Panc1 (cell line): ENCODE results near the gene KRT10. TPM values are rescaled to one million over a fixed set of nuclear protein-coding genes. Genes with fewer than 3 reads are reported as not detected.

ENCODE experiments used
- ATAC-seq: fragments of 200-7000 bp; cut with Tn5 transposase; 2 replicates; pipeline ENCODE4 v1.9.1; 2020; ENCODE audit warnings: mild to moderate bottlenecking, moderate library complexity
- BruUV-seq: library from RNA; stranded (reverse); fragments of 400-500 nt; replicated peaks from 2 replicates; lab custom pipeline; 2021; lab: Mats Ljungman, UMichigan
- CTCF ChIA-PET: fragments of 300-600 bp; sonication (Branson Sonifier 250); formaldehyde crosslinking; loops from one replicate; lab custom pipeline; 2022; ENCODE audit warnings: antibody characterized with exemption; lab: Charles Lee
- POLR2A ChIA-PET: fragments of 300-600 bp; sonication (Branson Sonifier 250); formaldehyde crosslinking; loops from one replicate; lab custom pipeline; 2022; ENCODE audit warnings: antibody characterized with exemption; lab: Charles Lee
- DNase-seq: peaks from one replicate; pipeline ENCODE4 v3.0.0-alpha.2; 2010; ENCODE audit warnings: low read depth, low spot score
- H3K27ac ChIP-seq: 2 replicates; pipeline ENCODE4 v1.5.1; 2011; ENCODE audit warnings: mild to moderate bottlenecking, low read length, inconsistent platforms
- H3K27me3 ChIP-seq: fragments of 200-500 bp; sonication (Bioruptor generic); 2 replicates; pipeline ENCODE4 v1.6.0; 2014; ENCODE audit warnings: low read length, inconsistent platforms; ENCODE audit not compliant: control insufficient read depth, insufficient read depth
- H3K36me3 ChIP-seq: fragments of 200-500 bp; sonication (Bioruptor generic); 2 replicates; pipeline ENCODE4 v1.5.1; 2014; ENCODE audit warnings: inconsistent platforms, mild to moderate bottlenecking, low read length, moderate library complexity; ENCODE audit not compliant: control insufficient read depth, insufficient read depth
- H3K4me1 ChIP-seq: 2 replicates; pipeline ENCODE4 v1.5.1; 2011; ENCODE audit warnings: inconsistent platforms, mild to moderate bottlenecking, low read length, moderate library complexity; ENCODE audit not compliant: control insufficient read depth, insufficient read depth
- H3K4me3 ChIP-seq, 2 experiments: 2 replicates each; pipeline ENCODE4 v1.5.1; 2011 to 2012; ENCODE audit warnings: low read depth in 2 of 2, low read length in 2 of 2, mild to moderate bottlenecking in 2 of 2, inconsistent platforms in 1 of 2, moderate library complexity in 1 of 2
- H3K9me3 ChIP-seq: fragments of 200-500 bp; sonication (Bioruptor generic); 2 replicates; pipeline ENCODE4 v1.5.1; 2014; ENCODE audit warnings: low read depth, mild to moderate bottlenecking, inconsistent platforms, low read length, moderate library complexity; ENCODE audit not compliant: control insufficient read depth, insufficient read depth
- CTCF ChIP-seq: fragments of 450-650 bp; IDR thresholded peaks from 2 replicates; pipeline ENCODE4 v1.5.1; 2017; ENCODE audit warnings: mild to moderate bottlenecking
- POLR2AphosphoS5 ChIP-seq: IDR thresholded peaks from 2 replicates; pipeline ENCODE4 v1.6.1; 2012; ENCODE audit warnings: mild to moderate bottlenecking, low read depth, low read length, moderate library complexity
- SIN3A ChIP-seq: IDR thresholded peaks from 2 replicates; pipeline ENCODE4 v1.6.1; 2012; ENCODE audit warnings: low read depth, mild to moderate bottlenecking, low read length, moderate library complexity, borderline replicate concordance; ENCODE audit not compliant: insufficient read depth
- TCF7L2 ChIP-seq: IDR thresholded peaks from 2 replicates; pipeline ENCODE4 v1.6.1; 2011; ENCODE audit warnings: mild to moderate bottlenecking, low read depth, low read length, inconsistent platforms
- in situ Hi-C: cut with HindIII; loops from 2 replicates; pipeline ENCODE4 v1.10.0; 2016; ENCODE audit warnings: low sequenced_read_pairs, low pct_unique_long_range_greater_than_20kb
- intact Hi-C: fragments of 100-400 bp; cut with micrococcal nuclease; formaldehyde crosslinking; loops from one replicate; pipeline ENCODE4 v1.10.0; 2022; ENCODE audit not compliant: unreplicated experiment
- total RNA-seq: library from RNA; stranded (reverse); gene quantifications from one replicate; pipeline ENCODE4 v1.2.1, GENCODE V29; 2021; ENCODE audit not compliant: unreplicated experiment
- TF ChIP-seq, protein P1 (sequence below), 2 experiments: IDR thresholded peaks; 2 replicates each; pipeline ENCODE4 v1.6.1; 2011 to 2012; ENCODE audit warnings: low read depth in 2 of 2, control low read depth in 1 of 2, low read length in 1 of 2, mild to moderate bottlenecking in 1 of 2, moderate library complexity in 1 of 2; ENCODE audit not compliant: insufficient read depth in 1 of 2

Gene KRT10
- total RNA-seq, 1 experiment from 2014 or later = 70.8 TPM

DNA sequence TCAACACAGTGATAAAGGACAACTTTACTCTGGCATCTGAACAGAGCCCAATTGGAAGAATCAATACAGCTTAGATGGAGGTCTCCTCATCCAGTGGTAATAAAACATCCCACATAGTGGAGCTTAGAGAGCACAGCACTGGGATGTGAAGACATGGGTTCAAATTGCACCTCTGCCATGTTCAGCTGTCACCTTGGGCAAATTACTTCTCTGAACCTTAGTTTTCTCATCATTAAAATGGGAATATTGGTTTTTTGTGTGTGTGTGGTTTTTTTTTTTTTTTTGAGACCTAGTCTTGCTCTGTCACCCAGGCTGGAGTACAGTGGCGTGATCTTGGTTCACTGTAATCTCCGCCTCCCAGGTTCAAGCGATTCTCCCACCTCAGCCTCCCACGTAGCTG lies 13.6 kb upstream of the KRT10 start:
- Histone ChIP-seq H3K4me1 (no peaks in the 10 kb centered on the region), H3K27ac (no peak overlapping the region), H3K4me3 (no peak overlapping the region), H3K9me3 (no peaks in the 10 kb centered on the region), H3K36me3 (peaks cover 2% of the 10 kb centered on the region; the same call in 1 of the 2 replicates), H3K27me3 (no peaks in the 10 kb centered on the region)
- no peak for ATAC-seq
- TF ChIP-seq SIN3A = no peak
- TF ChIP-seq, protein P1, sequence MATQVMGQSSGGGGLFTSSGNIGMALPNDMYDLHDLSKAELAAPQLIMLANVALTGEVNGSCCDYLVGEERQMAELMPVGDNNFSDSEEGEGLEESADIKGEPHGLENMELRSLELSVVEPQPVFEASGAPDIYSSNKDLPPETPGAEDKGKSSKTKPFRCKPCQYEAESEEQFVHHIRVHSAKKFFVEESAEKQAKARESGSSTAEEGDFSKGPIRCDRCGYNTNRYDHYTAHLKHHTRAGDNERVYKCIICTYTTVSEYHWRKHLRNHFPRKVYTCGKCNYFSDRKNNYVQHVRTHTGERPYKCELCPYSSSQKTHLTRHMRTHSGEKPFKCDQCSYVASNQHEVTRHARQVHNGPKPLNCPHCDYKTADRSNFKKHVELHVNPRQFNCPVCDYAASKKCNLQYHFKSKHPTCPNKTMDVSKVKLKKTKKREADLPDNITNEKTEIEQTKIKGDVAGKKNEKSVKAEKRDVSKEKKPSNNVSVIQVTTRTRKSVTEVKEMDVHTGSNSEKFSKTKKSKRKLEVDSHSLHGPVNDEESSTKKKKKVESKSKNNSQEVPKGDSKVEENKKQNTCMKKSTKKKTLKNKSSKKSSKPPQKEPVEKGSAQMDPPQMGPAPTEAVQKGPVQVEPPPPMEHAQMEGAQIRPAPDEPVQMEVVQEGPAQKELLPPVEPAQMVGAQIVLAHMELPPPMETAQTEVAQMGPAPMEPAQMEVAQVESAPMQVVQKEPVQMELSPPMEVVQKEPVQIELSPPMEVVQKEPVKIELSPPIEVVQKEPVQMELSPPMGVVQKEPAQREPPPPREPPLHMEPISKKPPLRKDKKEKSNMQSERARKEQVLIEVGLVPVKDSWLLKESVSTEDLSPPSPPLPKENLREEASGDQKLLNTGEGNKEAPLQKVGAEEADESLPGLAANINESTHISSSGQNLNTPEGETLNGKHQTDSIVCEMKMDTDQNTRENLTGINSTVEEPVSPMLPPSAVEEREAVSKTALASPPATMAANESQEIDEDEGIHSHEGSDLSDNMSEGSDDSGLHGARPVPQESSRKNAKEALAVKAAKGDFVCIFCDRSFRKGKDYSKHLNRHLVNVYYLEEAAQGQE (IDR thresholded peaks at IDR 0.05; ENCODE audit: insufficient read depth in 1 of 2, low read depth in 2 of 2, low read length in 1 of 2) = no peak
- no peak for TF ChIP-seq POLR2AphosphoS5
- no peak for TF ChIP-seq CTCF
- TF ChIP-seq TCF7L2 = no peak
- no TSS peak for BruUV-seq
- ChIA-PET POLR2A (no interaction called here), CTCF (interaction anchor here (1.1 kb wide), 1 partner anchor 24 kb away, joined by 5 read pairs; no protein-coding TSS in a partner anchor)
- no peak for DNase-seq
- in situ Hi-C loops (no loop called here), intact Hi-C loops (no loop called here)

DNA sequence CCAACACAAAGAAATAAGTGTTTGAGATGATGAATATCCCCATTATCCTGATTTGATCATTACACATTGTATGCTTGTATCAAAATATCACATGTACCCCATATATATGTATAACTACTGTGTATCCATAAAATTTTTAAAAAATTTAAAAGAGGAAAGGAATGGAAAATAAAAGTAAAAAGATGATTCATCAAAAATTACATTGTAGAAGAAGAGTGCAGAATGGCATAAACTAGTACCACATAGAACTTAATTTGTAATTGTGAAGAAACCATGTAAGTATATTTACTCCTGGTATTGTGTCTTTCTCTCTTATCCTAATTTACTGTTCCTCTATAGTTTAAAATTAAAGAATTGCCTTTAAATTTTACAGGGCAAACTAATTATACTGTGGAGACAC lies 11.5 kb upstream of the KRT10 start:
- ChIA-PET POLR2A (no interaction called here), CTCF (no interaction called here)
- ATAC-seq (no peak), DNase-seq (no peak)
- intact Hi-C loops (no loop called here), in situ Hi-C loops (no loop called here)
- H3K27ac ChIP-seq = no peak overlapping the region
- H3K27me3 ChIP-seq = no peaks in the 10 kb centered on the region
- no peak overlapping the region for H3K4me3 ChIP-seq
- TF ChIP-seq SIN3A = no peak
- TF ChIP-seq TCF7L2 = no peak
- TF ChIP-seq POLR2AphosphoS5 = no peak
- TF ChIP-seq, protein P1 (IDR thresholded peaks at IDR 0.05; ENCODE audit: insufficient read depth in 1 of 2, low read depth in 2 of 2, low read length in 1 of 2) = no peak
- no peak for TF ChIP-seq CTCF
- peaks cover 2% of the 10 kb centered on the region; the same call in 1 of the 2 replicates for H3K36me3 ChIP-seq
- no peaks in the 10 kb centered on the region for H3K9me3 ChIP-seq
- H3K4me1 ChIP-seq = no peaks in the 10 kb centered on the region
- no TSS peak for BruUV-seq
